SU-DHL-6 (cell line): ENCODE data around the gene NR5A2.

Experiments used
- H2AFZ ChIP-seq: fragments of 200-600 bp; sonication (generic); 2 replicates; pipeline ENCODE4 v1.6.1; 2014; ENCODE audit warnings: low read depth, mild to moderate bottlenecking, moderate library complexity, mixed read lengths, antibody characterized with exemption, low read length; ENCODE audit not compliant: severe bottlenecking
- H3F3A ChIP-seq: fragments of 200-600 bp; shearing (Covaris generic); 2 replicates; pipeline ENCODE4 v1.6.0; 2016; ENCODE audit warnings: antibody characterized with exemption, mild to moderate bottlenecking; ENCODE audit not compliant: insufficient read depth
- H3K27ac ChIP-seq: fragments of 200-600 bp; sonication (generic); 2 replicates; pipeline ENCODE4 v1.5.1; 2016; ENCODE audit warnings: low read depth, mild to moderate bottlenecking, low read length, moderate library complexity, mixed read lengths
- H3K27me3 ChIP-seq: fragments of 200-600 bp; sonication (generic), shearing (Covaris generic); 2 replicates; pipeline ENCODE4 v1.6.0; 2014; ENCODE audit warnings: mild to moderate bottlenecking, low read length
- H3K36me3 ChIP-seq: fragments of 200-600 bp; sonication (generic); 2 replicates; pipeline ENCODE4 v1.6.1; 2014; ENCODE audit warnings: mild to moderate bottlenecking, low read length, mixed read lengths
- H3K4me2 ChIP-seq: fragments of 300-600, 200-600 bp; shearing (Covaris generic), sonication (generic); 2 replicates; pipeline ENCODE4 v1.6.0; 2014; ENCODE audit warnings: low read length, low read depth, mild to moderate bottlenecking; ENCODE audit not compliant: poor library complexity, severe bottlenecking
- H3K4me3 ChIP-seq: fragments of 200-600 bp; sonication (generic); 2 replicates; pipeline ENCODE4 v1.5.1; 2014; ENCODE audit warnings: antibody characterized with exemption, low read length, mild to moderate bottlenecking, mixed read lengths; ENCODE audit not compliant: insufficient read depth, poor library complexity, severe bottlenecking
- H3K79me2 ChIP-seq: fragments of 200-600 bp; sonication (generic); 2 replicates; pipeline ENCODE4 v1.6.1; 2014; ENCODE audit warnings: mild to moderate bottlenecking, low read length, moderate library complexity; ENCODE audit not compliant: insufficient read depth
- H3K9ac ChIP-seq: fragments of 200-600 bp; sonication (generic); 2 replicates; pipeline ENCODE4 v1.7.0; 2014; ENCODE audit warnings: mild to moderate bottlenecking, low read length
- H3K9me2 ChIP-seq: fragments of 200-600 bp; sonication (generic); replicated peaks from 2 replicates; pipeline ENCODE4 v1.6.1; 2014; ENCODE audit warnings: low read length; ENCODE audit not compliant: insufficient read depth
- H3K9me3 ChIP-seq: fragments of 200-600 bp; sonication (generic); 2 replicates; pipeline ENCODE4 v1.6.1; 2014; ENCODE audit warnings: low read length, mixed read lengths; ENCODE audit not compliant: insufficient read depth
- H4K20me1 ChIP-seq: fragments of 200-600 bp; sonication (generic); 2 replicates; pipeline ENCODE4 v1.6.1; 2014; ENCODE audit warnings: low read depth, mild to moderate bottlenecking, antibody characterized with exemption, low read length, moderate library complexity, mixed read lengths
- EZH2phosphoT487 ChIP-seq: fragments of 200-600 bp; sonication (generic), shearing (Covaris generic); conservative IDR thresholded peaks from 2 replicates; pipeline ENCODE4 v1.6.1; 2018; ENCODE audit warnings: mild to moderate bottlenecking, antibody characterized with exemption, low read length, moderate library complexity, mixed read lengths
- TF ChIP-seq, protein P1 (sequence below): fragments of 200-600 bp; sonication (generic); IDR thresholded peaks from one replicate; pipeline ENCODE4 v1.5.1; 2017; ENCODE audit warnings: antibody characterized with exemption, mild to moderate bottlenecking, low read length, moderate library complexity; ENCODE audit not compliant: insufficient read depth, poor library complexity, severe bottlenecking

The NR5A2 gene

DNA sequence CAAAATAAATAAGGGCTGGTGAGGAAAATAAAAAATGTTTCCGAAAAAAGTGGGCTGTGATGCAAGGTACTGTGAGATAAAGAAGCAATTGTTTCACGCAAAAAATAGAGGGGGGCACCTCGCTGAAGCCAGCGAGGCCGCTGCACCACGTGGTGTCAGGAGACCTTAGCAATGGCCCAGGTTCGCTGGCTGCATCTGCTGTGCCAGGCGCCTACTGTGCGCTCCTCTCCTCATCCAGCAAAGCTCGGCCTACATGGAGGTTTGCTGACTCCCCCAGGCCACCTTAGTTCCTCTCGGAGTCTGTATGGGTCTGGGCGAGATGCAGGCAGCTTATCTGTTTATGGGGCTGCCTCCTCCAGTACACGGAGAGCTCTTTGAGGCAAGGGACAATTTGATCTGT, 119.6 kb downstream of the NR5A2 start:
- Histone ChIP-seq H3K9me2 (no peaks in the 10 kb centered on the region), H3K36me3 (no peaks in the 10 kb centered on the region), H3K27me3 (no peaks in the 10 kb centered on the region), H4K20me1 (no peaks in the 10 kb centered on the region), H3K27ac (no peak overlapping the region), H3K79me2 (no peaks in the 10 kb centered on the region), H3K4me3 (no peak overlapping the region), H3F3A (no peaks in the 10 kb centered on the region), H3K9me3 (no peaks in the 10 kb centered on the region), H3K9ac (no peak overlapping the region), H2AFZ (no peak overlapping the region), H3K4me2 (no peak overlapping the region)
- TF ChIP-seq, protein P1, sequence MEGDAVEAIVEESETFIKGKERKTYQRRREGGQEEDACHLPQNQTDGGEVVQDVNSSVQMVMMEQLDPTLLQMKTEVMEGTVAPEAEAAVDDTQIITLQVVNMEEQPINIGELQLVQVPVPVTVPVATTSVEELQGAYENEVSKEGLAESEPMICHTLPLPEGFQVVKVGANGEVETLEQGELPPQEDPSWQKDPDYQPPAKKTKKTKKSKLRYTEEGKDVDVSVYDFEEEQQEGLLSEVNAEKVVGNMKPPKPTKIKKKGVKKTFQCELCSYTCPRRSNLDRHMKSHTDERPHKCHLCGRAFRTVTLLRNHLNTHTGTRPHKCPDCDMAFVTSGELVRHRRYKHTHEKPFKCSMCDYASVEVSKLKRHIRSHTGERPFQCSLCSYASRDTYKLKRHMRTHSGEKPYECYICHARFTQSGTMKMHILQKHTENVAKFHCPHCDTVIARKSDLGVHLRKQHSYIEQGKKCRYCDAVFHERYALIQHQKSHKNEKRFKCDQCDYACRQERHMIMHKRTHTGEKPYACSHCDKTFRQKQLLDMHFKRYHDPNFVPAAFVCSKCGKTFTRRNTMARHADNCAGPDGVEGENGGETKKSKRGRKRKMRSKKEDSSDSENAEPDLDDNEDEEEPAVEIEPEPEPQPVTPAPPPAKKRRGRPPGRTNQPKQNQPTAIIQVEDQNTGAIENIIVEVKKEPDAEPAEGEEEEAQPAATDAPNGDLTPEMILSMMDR = no peak
- no peak for TF ChIP-seq EZH2phosphoT487

DNA sequence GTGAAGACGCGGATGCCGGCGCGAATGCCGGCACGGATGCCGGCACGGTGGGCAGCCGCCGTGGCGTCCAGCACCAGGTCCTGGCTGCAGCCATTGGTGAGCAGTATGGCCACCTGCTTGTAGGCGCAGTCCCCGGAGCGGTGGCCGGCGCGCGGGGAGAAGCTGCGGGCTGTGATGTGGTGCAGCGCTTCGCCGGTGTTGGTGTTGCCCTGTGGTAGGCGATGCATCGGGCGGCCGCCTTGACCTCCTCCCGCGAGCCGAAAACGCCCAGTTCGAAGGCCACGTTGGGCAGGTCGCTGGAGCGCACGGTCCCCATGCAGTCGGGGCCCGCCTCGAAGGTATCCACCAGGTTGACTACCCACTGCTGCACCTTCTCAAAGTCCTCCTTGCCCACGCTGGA, 120.2 kb downstream of the NR5A2 start:
- Histone ChIP-seq H3K36me3 (no peaks in the 10 kb centered on the region), H3K27ac (no peak overlapping the region), H3K27me3 (no peaks in the 10 kb centered on the region), H3K9ac (no peak overlapping the region), H4K20me1 (no peaks in the 10 kb centered on the region), H3K9me3 (no peaks in the 10 kb centered on the region), H2AFZ (no peak overlapping the region), H3K4me2 (no peak overlapping the region), H3F3A (no peaks in the 10 kb centered on the region), H3K79me2 (no peaks in the 10 kb centered on the region), H3K4me3 (no peak overlapping the region), H3K9me2 (no peaks in the 10 kb centered on the region)
- TF ChIP-seq EZH2phosphoT487 = no peak
- TF ChIP-seq, protein P1 = no peak

DNA sequence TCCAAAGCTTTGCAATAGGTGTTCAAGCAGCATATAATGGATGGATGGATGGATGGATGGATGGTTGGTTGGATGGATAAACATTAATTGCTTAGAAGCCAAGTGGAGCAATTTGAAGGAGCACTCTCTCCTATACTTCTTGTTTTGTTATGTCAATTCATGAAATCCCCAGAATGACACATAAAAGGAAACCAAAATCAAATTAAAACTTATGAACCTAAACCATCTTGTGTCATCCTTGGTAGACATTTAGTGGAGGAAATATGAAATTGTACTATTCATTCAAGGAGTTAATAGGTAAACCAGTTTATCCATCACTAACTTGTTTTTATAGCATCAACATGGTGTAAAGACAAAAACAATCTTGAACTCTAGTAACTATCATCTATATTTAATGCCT, 122.5 kb downstream of the NR5A2 start:
- Histone ChIP-seq H3K27me3 (no peaks in the 10 kb centered on the region), H3K79me2 (no peaks in the 10 kb centered on the region), H3K4me2 (no peak overlapping the region), H3K9ac (no peak overlapping the region), H3K9me2 (no peaks in the 10 kb centered on the region), H3K4me3 (no peak overlapping the region), H4K20me1 (no peaks in the 10 kb centered on the region), H3K36me3 (no peaks in the 10 kb centered on the region), H3K27ac (no peak overlapping the region), H3F3A (no peaks in the 10 kb centered on the region), H3K9me3 (no peaks in the 10 kb centered on the region), H2AFZ (no peak overlapping the region)
- TF ChIP-seq EZH2phosphoT487 = no peak
- TF ChIP-seq, protein P1 = no peak

DNA sequence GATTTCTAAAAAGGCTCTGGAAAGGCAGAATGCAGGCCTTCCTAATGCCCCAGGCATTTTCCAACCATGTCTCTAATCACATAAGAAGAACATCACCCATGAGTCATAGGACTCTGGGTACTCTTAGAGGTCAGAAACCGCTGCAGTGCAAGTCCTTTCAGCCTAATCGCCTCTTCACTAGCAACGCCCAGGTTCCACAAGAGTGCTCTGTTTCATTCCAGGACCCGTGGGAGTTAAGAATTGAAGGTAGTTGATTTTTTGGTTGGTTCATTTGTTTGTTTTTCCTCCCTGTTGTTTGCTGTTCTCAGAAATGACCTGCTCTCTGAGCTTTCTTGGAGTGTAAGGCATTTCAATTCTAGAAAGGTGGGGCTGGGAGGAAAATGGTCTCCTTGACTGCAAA, 123.2 kb downstream of the NR5A2 start:
- Histone ChIP-seq H3K9me3 (no peaks in the 10 kb centered on the region), H2AFZ (no peak overlapping the region), H3K79me2 (no peaks in the 10 kb centered on the region), H3K27ac (no peak overlapping the region), H3K9ac (no peak overlapping the region), H3K9me2 (no peaks in the 10 kb centered on the region), H3K36me3 (no peaks in the 10 kb centered on the region), H3K4me2 (no peak overlapping the region), H3K27me3 (no peaks in the 10 kb centered on the region), H4K20me1 (no peaks in the 10 kb centered on the region), H3K4me3 (no peak overlapping the region), H3F3A (no peaks in the 10 kb centered on the region)
- TF ChIP-seq, protein P1 = no peak
- TF ChIP-seq EZH2phosphoT487 = no peak
